Breast epithelium (tissue), 3 donors: ENCODE measurements around the gene MFF.

Experiments used
- POLR2A ChIP-seq: fragments of 450-650 bp; IDR thresholded peaks from one replicate; pipeline ENCODE4 v1.6.1; 2016; ENCODE audit warnings: antibody characterized with exemption, mild to moderate bottlenecking, moderate library complexity
- TF ChIP-seq, protein P1 (sequence below), 3 donors: fragments of 450-650 bp; IDR thresholded peaks; one replicate each; pipeline ENCODE4 v1.5.1; 2016 to 2017; ENCODE audit warnings: antibody characterized with exemption in 3 of 3, mild to moderate bottlenecking in 3 of 3, moderate library complexity in 3 of 3

DNA sequence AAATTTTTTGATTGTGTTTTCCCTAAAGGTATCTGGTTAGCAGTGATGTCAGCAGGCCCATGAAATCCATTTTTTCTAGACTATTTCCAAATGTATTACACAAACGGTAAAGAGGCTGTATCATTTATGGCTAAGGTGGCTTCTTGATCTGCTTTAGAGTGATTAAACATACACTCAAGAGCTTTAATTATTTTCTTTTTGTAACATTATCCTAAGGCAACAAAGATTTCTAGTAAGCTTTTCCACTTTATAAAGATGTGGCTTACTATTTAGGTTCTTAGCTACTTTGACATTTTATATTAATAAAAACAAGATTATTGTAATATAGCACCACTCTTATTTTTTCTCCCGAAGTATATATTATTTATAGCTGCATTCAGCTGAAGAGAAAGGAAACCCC, 16.5 kb downstream of the MFF start:
- TF ChIP-seq, protein P1, sequence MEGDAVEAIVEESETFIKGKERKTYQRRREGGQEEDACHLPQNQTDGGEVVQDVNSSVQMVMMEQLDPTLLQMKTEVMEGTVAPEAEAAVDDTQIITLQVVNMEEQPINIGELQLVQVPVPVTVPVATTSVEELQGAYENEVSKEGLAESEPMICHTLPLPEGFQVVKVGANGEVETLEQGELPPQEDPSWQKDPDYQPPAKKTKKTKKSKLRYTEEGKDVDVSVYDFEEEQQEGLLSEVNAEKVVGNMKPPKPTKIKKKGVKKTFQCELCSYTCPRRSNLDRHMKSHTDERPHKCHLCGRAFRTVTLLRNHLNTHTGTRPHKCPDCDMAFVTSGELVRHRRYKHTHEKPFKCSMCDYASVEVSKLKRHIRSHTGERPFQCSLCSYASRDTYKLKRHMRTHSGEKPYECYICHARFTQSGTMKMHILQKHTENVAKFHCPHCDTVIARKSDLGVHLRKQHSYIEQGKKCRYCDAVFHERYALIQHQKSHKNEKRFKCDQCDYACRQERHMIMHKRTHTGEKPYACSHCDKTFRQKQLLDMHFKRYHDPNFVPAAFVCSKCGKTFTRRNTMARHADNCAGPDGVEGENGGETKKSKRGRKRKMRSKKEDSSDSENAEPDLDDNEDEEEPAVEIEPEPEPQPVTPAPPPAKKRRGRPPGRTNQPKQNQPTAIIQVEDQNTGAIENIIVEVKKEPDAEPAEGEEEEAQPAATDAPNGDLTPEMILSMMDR (IDR thresholded peaks at IDR 0.05) = no peak
- no peak for TF ChIP-seq POLR2A
